DMS 273 (cell line): Measurements from ENCODE around the gene CABP1.
"Not testable (repeated sequence)": the region's sequence is repeated elsewhere in the genome, so short reads cannot be mapped to it uniquely, and the experiment has no call there.

Source experiments
- DNase-seq: peaks from one replicate; lab custom pipeline; 2025; ENCODE audit not compliant: unreplicated experiment; lab: John Stamatoyannopoulos, UW

Gene CABP1

GRCh38 chr12:120666571-120667390 lies 26.4 kb downstream of the CABP1 start:
- DNase-seq: no peak

GRCh38 chr12:120668091-120668867 lies 27.9 kb downstream of the CABP1 start:
- DNase-seq: no peak

- peak; percentile 60 for DNase-seq
Observed at GRCh38 chr12:120668868-120669840, 28.7 kb downstream of the CABP1 start.

- DNase-seq: not testable (repeated sequence)
Observed at GRCh38 chr12:120670237-120670636, 29.8 kb downstream of the CABP1 start.

GRCh38 chr12:120670667-120671066 lies 30.2 kb downstream of the CABP1 start:
- no peak for DNase-seq

- DNase-seq: no peak
Observed at GRCh38 chr12:120674097-120674636, 33.7 kb downstream of the CABP1 start.

GRCh38 chr12:120677765-120678473 lies 37.5 kb downstream of the CABP1 start:
- no peak for DNase-seq

- DNase-seq: no peak
Observed at GRCh38 chr12:120678572-120678971, 38.1 kb downstream of the CABP1 start.

GRCh38 chr12:120680165-120680738 lies 39.8 kb downstream of the CABP1 start:
- DNase-seq: no peak

- no peak for DNase-seq
Observed at GRCh38 chr12:120684523-120684932, 44.1 kb downstream of the CABP1 start.

GRCh38 chr12:120685522-120685921 lies 45.1 kb downstream of the CABP1 start:
- no peak for DNase-seq

- DNase-seq: peak; percentile 97
Observed at GRCh38 chr12:120686151-120686689, 45.8 kb downstream of the CABP1 start.

GRCh38 chr12:120686690-120687577 lies 46.5 kb downstream of the CABP1 start, which contains the start of gene MLEC:
TSS of gene MLEC (plus strand) at chr12:120687149. CDS start at chr12:120687297, 148 bp downstream.
- peak; percentile 98 for DNase-seq

- DNase-seq: peak; percentile 38
Observed at GRCh38 chr12:120687578-120688289, 47.3 kb downstream of the CABP1 start.

- DNase-seq: peak; percentile 35
Observed at GRCh38 chr12:120688527-120689071, 48.2 kb downstream of the CABP1 start.

GRCh38 chr12:120689397-120690082 lies 49.1 kb downstream of the CABP1 start:
- no peak for DNase-seq

GRCh38 chr12:120690083-120690450 lies 49.6 kb downstream of the CABP1 start:
- DNase-seq: no peak
